HAP-1 (cell line): Measurements from ENCODE around the gene HOXA1.

ENCODE experiments used
- DNase-seq, 2 experiments: peaks; one replicate each; pipeline ENCODE4 v3.0.0-alpha.2; 2016 to 2020; ENCODE audit warnings: low spot score in 2 of 2
- H3K27me3 ChIP-seq: fragments of 250-450 bp; sonication (Bioruptor Pico); 2 replicates; pipeline ENCODE4 v1.5.1; 2020; ENCODE audit warnings: low read depth, mild to moderate bottlenecking, moderate library complexity
- H3K36me3 ChIP-seq: fragments of 250-450 bp; sonication (Bioruptor Pico); replicated peaks from 2 replicates; pipeline ENCODE4 v1.5.1; 2020; ENCODE audit warnings: mild to moderate bottlenecking
- H3K4me1 ChIP-seq: fragments of 250-450 bp; sonication (Bioruptor Pico); 2 replicates; pipeline ENCODE4 v1.5.1; 2020; ENCODE audit warnings: mild to moderate bottlenecking
- H3K4me3 ChIP-seq: fragments of 250-450 bp; sonication (Bioruptor Pico); 2 replicates; pipeline ENCODE4 v1.5.1; 2020; ENCODE audit warnings: mild to moderate bottlenecking, moderate library complexity
- H3K9me3 ChIP-seq: fragments of 250-450 bp; sonication (Bioruptor Pico); 2 replicates; pipeline ENCODE4 v1.5.1; 2020; ENCODE audit warnings: mild to moderate bottlenecking, moderate library complexity
- in situ Hi-C: fragments of 300-500 bp; cut with MboI; formaldehyde crosslinking; loops from 3 replicates; pipeline ENCODE4 v1.14.3; 2020; ENCODE audit warnings: low sequenced_read_pairs, inconsistent platforms, mixed read lengths

The HOXA1 gene

GRCh38 chr7:27116962-27117886 lies 21.4 kb upstream of the HOXA1 start:
- no peak for DNase-seq
- H3K4me1 ChIP-seq = peaks cover 32% of the 10 kb centered on the region
- H3K36me3 ChIP-seq = no peaks in the 10 kb centered on the region; the same call in 1 of the 2 replicates
- in situ Hi-C loops = no loop called here
- H3K9me3 ChIP-seq = no peaks in the 10 kb centered on the region
- H3K4me3 ChIP-seq = no peak overlapping the region
- no peaks in the 10 kb centered on the region for H3K27me3 ChIP-seq

DNA sequence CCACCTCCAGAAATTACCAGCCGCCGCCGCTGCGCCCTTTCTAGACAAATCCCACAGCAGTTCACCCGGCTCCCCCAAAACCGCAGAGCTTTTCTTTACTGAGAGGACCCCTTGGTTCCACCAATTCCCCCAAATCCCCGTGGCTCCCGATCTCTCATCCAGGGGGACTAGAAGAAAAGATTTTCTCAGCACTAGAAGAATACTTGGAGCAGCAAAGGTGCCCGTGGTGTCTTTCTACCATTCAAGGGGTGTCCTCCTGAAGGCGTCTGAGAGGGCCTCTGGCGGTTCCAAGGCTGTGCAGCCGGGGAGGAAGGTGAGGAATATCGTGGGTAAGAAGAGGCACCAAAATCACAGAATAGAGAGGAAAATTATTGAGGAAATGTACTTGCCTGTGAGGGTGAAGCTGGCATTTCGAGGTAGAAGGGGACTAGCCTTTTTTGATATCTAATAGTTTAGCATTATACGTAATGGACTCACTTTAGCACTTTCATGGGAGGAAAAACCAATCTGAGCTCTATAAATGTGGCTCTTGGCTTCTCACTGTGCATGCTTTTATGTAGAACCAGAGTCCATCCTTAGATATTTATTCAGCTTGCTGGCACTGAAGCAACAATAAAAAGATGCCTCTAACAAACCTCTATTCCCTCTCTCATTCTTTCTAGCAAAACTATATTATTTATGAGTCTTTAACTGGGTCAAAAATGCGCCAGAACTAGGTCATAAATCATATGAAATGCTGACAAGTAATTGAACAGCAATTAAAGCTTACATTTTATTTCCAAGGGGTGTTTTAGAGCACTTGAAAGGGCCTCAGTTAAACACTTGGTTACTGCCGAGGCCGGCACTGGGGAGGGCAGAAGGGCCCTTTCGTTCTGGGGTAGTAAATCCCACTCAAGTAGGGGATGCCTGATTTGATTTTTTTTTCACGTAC lies 20.5 kb upstream of the HOXA1 start:
- Histone ChIP-seq H3K4me1 (peaks cover 32% of the 10 kb centered on the region), H3K27me3 (no peaks in the 10 kb centered on the region), H3K36me3 (no peaks in the 10 kb centered on the region; the same call in 1 of the 2 replicates), H3K9me3 (no peaks in the 10 kb centered on the region), H3K4me3 (no peak overlapping the region)
- no peak for DNase-seq
- in situ Hi-C loops = no loop called here

- Histone ChIP-seq H3K27me3 (no peaks in the 10 kb centered on the region), H3K36me3 (no peaks in the 10 kb centered on the region), H3K4me3 (peak overlapping the region; percentile 4), H3K9me3 (no peaks in the 10 kb centered on the region), H3K4me1 (peaks cover 32% of the 10 kb centered on the region)
- in situ Hi-C loops = no loop called here
- peak; percentile 84 to 86 for DNase-seq
Measured at GRCh38 chr7:27115221-27116026, 19.6 kb upstream of the HOXA1 start.

DNA sequence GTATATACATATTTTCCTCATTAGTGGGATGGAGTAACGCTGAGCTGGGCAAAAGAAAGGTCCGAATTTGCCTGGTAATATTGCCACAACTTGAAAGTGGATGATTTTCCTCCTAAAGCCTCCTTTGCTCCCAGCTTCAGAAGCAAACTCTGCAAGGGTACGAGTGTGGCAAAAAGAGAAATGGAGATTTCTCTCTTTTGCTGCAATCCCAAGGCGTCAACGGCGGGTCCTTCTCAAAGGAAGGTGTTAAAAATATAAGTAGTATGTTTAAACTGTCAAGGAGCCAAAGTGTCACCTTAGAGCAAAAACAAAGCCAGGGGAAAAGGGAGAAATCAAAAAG lies 19.1 kb upstream of the HOXA1 start:
- in situ Hi-C loops = no loop called here
- DNase-seq = no peak
- Histone ChIP-seq H3K4me1 (peaks cover 32% of the 10 kb centered on the region), H3K4me3 (no peak overlapping the region), H3K27me3 (no peaks in the 10 kb centered on the region), H3K9me3 (no peaks in the 10 kb centered on the region), H3K36me3 (no peaks in the 10 kb centered on the region)

DNA sequence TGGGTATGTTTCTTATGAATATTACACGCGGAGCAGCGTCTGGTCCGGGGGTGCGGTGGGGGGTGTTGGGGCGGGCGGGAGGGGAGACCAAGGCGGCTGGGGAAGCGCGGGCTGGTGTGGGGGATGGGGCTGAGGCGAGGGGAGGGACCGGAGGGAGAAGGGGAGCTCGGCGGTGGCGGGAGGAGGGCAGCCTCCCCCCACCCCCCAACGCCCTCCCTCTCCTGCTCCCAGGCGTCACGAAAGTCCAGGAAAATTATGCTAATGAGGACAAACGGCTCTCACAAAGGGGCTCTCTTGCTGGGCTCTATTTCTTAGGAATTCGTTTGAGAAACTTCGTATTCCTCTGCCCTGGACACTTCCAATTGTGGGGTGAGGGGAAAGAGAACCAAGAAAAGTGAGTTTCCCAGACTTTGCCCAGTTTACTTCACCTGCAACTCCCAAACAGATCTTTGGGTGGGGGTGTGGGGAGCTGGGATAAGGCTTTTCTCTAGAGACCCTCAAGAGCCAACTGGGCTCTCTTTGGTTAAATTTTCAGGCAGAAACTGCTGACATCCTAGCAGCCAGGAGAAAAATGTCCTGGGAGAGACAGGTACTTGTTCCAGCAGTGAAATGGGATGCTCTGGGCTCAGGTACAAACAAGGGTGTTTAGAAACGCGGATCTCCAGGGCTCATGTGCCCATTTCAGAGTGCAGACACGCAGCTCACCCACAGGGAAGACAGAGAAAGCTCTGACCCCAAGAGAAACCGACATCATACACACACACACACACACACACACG lies 18.4 kb upstream of the HOXA1 start:
- no peaks in the 10 kb centered on the region for H3K36me3 ChIP-seq
- no peak overlapping the region for H3K4me3 ChIP-seq
- H3K9me3 ChIP-seq = no peaks in the 10 kb centered on the region
- H3K4me1 ChIP-seq = peaks cover 32% of the 10 kb centered on the region
- no peak for DNase-seq
- in situ Hi-C loops = no loop called here
- no peaks in the 10 kb centered on the region for H3K27me3 ChIP-seq

- no peaks in the 10 kb centered on the region for H3K27me3 ChIP-seq
- H3K9me3 ChIP-seq = no peaks in the 10 kb centered on the region
- peaks cover 32% of the 10 kb centered on the region for H3K4me1 ChIP-seq
- H3K4me3 ChIP-seq = no peak overlapping the region
- in situ Hi-C loops = no loop called here
- no peaks in the 10 kb centered on the region for H3K36me3 ChIP-seq
- DNase-seq = no peak
Measured at GRCh38 chr7:27112955-27113949, 17.5 kb upstream of the HOXA1 start.

DNA sequence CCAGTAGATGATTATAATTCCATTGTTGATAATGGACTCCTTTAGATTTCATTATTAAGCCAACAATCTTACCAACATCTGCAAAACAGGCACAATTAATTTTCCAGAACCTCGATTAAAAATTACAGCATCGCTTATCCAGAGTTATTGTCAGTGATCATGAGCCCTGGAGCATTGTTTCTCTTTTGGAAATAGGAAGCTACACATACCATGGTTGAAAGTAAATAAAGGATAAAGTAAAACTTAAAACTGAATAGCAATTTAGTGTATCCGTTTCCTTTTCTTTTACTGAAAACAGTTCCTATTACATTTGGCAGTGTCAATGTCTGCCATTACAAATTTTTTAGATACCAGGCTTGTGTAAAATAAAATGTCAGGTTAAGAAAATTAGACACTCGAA lies 16.6 kb upstream of the HOXA1 start:
- H3K27me3 ChIP-seq = no peaks in the 10 kb centered on the region
- no peaks in the 10 kb centered on the region for H3K36me3 ChIP-seq
- DNase-seq = no peak
- H3K4me1 ChIP-seq = peaks cover 32% of the 10 kb centered on the region
- in situ Hi-C loops = no loop called here
- no peak overlapping the region for H3K4me3 ChIP-seq
- no peaks in the 10 kb centered on the region for H3K9me3 ChIP-seq

- Histone ChIP-seq H3K4me3 (no peak overlapping the region), H3K9me3 (no peaks in the 10 kb centered on the region), H3K36me3 (no peaks in the 10 kb centered on the region), H3K4me1 (peaks cover 32% of the 10 kb centered on the region), H3K27me3 (no peaks in the 10 kb centered on the region)
- in situ Hi-C loops = no loop called here
- no peak for DNase-seq
Measured at GRCh38 chr7:27111751-27112277, 16.0 kb upstream of the HOXA1 start.

- in situ Hi-C loops = no loop called here
- H3K36me3 ChIP-seq = no peaks in the 10 kb centered on the region
- no peaks in the 10 kb centered on the region for H3K9me3 ChIP-seq
- no peaks in the 10 kb centered on the region for H3K27me3 ChIP-seq
- peaks cover 29% of the 10 kb centered on the region for H3K4me1 ChIP-seq
- H3K4me3 ChIP-seq = no peak overlapping the region
- no peak for DNase-seq
Measured at GRCh38 chr7:27111042-27111750, 15.4 kb upstream of the HOXA1 start.

- Histone ChIP-seq H3K4me3 (no peak overlapping the region), H3K36me3 (no peaks in the 10 kb centered on the region), H3K9me3 (no peaks in the 10 kb centered on the region), H3K27me3 (no peaks in the 10 kb centered on the region), H3K4me1 (peaks cover 21% of the 10 kb centered on the region)
- no peak for DNase-seq
- in situ Hi-C loops = no loop called here
Measured at GRCh38 chr7:27110186-27111031, 14.6 kb upstream of the HOXA1 start.
